ENCODE measurements around the gene AMZ2.

DNA sequence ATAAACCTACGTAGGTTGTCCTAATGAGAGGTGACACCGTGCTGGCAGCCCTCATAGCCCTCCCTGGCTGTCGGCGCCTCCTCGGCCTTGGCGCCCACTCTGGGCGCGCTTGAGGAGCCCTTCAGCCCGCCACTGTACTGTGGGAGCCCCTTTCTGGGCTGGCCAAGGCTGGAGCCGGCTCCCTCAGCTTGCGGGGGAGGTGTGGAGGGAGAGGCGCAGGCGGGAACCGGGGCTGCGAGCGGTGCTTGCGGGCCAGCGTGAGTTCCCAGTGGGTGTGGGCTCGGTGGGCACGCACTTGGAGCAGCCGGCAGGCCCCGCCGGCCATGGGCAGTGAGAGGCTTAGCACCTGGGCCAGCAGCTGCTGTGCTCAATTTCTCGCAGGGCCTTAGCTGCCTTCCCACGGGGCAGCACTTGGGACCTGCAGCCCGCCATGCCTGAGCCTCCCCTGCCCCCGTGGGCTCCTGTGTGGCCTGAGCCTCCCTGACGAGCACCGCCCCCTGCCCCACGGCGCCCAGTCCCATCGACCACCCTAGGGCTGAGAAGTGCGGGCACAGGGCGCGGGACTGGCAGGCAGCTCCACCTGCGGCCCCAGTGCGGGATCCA lies 40.1 kb upstream of the AMZ2 start:
- TF ChIP-seq CTCF (IDR thresholded peaks at IDR 0.05) (no peak), POLR2A (IDR thresholded peaks at IDR 0.05) (no peak), EP300 (IDR thresholded peaks at IDR 0.05; ENCODE audit: low read depth) (no peak)

Measured in transverse colon (tissue), 3 donors.